NCI-H524 treated with DMSO at 0.1 percent for 48 hours (cell line): ENCODE data around the gene EPAS1.

Experiments used
- DNase-seq: peaks from one replicate; lab custom pipeline; 2025; lab: John Stamatoyannopoulos, UW

EPAS1 gene

DNA sequence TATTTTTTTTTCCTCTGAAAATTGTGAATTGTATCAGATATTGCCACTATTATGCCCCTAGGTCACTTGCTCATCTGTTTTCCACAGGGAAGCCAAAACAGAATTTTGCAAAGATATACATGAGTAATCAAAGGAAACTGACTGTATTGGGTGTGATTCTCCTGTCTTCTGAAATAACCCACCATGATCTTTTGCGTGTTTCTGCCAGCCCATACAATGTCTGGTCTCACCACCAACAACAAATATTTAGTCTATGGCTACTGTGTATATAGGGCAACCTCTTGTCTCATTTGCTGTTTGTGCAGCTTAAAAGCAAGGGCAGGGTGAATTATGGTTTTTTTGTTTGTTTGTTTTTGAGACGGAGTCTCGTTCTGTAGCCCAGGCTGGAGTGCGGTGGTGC is 26.5 kb downstream of the EPAS1 start:
- no peak for DNase-seq

DNA sequence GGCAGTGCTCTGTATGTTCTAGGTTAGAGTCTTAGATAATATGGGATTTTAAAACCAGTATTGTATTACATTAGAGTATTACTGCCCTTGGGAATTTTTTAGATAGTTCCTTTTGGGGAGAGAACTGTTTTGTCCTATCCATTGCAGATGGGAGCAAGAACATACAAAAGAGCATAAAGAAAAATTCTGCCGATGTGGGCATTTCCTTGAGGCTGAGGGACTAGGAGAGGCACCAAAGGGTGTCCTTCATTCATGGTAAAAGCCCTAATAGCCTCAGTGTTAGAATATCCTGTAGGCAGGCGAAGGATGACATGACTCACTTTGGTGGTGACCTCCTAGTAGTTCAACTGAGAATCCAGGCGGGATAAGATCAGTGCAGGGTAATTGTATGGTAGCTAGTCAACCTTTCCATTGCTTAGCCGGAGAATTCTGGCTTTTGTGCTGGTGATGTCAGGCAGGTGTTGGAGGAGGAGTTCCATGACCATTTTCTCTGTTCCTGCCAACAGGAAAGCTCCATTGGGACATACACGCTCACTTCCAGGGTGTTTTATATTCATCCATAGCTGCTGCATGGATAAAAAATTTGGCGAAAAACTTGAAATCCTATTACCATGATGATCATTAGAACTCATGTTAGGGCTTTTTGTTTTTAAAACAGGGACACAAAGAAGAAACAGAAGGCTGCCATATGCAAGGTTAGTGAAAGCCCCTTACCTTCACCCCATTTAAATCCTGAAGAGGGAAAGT is 28.1 kb downstream of the EPAS1 start:
- no peak for DNase-seq

GRCh38 chr2:46326231-46326980 is 29.2 kb downstream of the EPAS1 start:
- DNase-seq, result no peak

- DNase-seq, result no peak
Observed at GRCh38 chr2:46327627-46328026, 30.4 kb downstream of the EPAS1 start.

- no peak for DNase-seq
Observed at GRCh38 chr2:46328291-46328690, 31.1 kb downstream of the EPAS1 start.

DNA sequence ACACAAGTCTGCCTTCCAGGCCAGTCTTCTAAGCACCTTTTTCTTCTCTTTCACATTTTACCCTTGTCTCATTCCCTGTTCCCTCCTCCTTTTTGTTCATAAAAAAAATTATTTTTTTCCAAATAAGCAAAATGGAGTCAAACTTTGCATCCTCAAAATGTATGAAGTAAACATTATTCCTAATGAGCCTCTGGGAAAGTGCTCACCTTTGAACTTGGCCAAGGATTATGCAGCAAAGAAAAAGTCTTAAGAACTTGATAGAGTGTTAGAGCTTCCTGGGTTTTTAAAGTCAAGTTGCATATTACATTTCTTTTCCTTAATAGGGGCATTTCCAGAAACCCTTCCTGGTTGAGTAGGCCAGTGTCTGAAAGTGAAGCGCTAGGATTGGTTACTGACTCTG is 31.6 kb downstream of the EPAS1 start:
- no peak for DNase-seq

DNA sequence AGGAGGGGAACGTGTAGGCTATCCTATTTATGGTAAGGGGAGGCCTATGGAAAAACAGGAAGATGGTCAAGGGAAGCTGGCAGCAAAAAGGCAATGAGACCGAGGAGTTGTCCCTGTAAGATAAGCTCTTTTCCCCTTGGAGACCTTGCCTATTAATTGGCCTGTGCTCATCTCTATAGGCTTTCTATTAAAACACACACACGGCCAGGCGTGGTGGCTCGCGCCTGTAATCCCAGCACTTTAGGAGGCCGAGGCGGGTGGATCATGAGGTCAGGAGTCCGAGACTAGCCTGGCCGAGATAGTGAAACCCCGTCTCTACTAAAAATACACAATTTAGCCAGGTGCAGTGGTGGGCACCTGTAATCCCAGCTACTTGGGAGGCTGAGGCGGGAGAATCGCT is 32.1 kb downstream of the EPAS1 start:
- DNase-seq, result no peak

GRCh38 chr2:46329803-46330775 is 32.9 kb downstream of the EPAS1 start:
- DNase-seq, result no peak

- no peak for DNase-seq
Observed at GRCh38 chr2:46331109-46331766, 34.0 kb downstream of the EPAS1 start.

DNA sequence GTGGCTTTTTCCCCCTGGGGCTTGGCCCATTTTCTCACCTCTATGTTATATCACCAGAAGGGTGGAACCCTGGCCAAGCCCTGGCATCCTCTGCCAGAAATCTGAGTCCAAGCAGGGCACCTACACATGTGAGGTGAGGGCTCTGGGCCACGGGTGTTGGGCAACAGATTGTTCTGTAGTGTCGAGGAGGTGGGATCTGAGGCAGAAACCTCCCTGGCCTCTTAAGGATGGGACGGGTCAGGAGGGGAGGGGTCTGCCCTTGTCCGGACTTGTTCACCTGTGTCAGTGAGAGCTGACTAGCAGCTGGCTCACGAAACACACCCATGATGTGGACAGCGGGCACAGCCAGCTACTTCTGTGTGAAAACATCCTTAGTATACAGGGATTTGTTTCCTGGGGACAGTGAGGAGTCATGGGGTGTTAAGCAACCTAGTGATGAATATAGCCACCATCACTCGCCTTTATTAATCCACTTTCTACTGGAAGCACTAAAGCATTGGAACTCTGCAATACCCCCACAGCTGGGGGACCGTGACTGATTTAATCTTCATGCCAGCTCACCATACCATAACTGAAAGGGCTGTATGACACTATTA is 35.6 kb downstream of the EPAS1 start:
- no peak for DNase-seq

GRCh38 chr2:46333912-46334311 is 36.7 kb downstream of the EPAS1 start:
- DNase-seq, result no peak

- DNase-seq, result no peak
Observed at GRCh38 chr2:46334389-46335271, 37.4 kb downstream of the EPAS1 start.

DNA sequence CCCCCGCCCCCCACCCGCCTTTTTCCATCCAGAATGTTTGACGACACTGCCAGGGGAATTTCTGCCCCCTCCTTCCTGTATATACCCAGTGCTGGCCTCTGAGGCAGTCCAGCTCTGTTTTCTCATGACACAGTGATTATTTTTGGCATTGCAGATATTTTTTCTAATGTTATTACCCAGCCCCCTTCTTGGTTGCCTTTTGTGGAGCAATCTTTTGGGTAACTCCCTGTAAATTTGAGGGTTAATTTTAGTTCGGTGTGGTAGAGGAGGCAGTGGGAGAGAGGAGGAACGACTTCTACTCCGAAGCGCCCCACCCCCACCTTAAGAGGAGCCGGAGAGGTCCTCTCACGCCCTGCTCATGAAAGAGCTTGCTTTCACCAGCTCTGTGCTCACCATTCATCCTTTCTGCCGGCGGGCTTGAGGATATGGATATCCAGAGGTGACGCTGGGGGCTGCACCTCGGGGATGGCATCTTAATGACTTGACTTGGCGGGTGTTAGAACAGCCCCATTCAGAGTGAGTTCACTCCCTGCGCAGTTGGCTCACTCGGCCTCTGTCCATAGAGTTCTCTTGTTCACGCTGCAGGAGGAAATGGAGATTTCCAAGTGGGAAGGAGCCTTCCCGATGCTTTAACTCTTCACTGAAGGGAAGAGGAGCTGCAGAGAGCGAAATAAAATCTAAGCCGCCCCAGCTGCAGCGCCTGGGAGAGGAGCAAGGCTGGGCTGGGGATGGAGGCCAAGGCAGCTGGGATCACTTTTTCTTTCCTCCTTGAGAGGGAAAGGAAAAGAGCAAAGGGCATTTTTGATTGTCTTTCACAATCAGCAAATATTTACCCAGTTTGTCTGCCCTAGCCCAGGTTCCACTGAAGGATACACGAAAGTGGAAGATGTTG is 38.4 kb downstream of the EPAS1 start:
- DNase-seq, result no peak

GRCh38 chr2:46336283-46336959 is 39.2 kb downstream of the EPAS1 start:
- peak; percentile 88 for DNase-seq

GRCh38 chr2:46337208-46337994 is 40.2 kb downstream of the EPAS1 start:
- no peak for DNase-seq

GRCh38 chr2:46338674-46339073 is 41.5 kb downstream of the EPAS1 start:
- no peak for DNase-seq

DNA sequence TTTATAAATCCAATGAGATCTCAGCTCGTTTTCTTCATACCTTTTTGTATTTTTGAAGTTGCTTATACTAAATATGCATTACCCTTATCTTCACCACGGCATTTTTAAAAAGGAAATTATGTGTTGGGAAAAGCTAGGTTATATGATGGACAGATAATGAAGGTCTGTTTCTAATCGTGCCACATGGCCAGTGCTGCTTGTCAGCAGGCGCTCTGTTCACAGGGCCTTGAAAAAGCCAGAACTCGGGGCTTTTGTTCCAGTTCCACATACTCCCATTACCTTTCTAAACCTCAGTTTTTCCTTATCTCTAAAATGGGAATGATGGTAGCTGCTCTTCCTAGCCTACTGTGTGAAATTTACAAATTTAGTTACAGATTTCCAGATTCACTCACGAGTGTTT is 42.0 kb downstream of the EPAS1 start:
- no peak for DNase-seq
